ENCODE results near the gene TRIM2.
A peak's percentile ranks its signal among the peaks of the same experiment; 100 is the strongest.

Gene TRIM2

GRCh38 chr4:153247116-153247490 lies 42.9 kb downstream of the TRIM2 start:
- no peak for DNase-seq
- no peaks in the 10 kb centered on the region for H3K79me2 ChIP-seq (ENCODE audit: low read length)
- H2AFZ ChIP-seq (ENCODE audit: low read length), result no peak overlapping the region
- no peaks in the 10 kb centered on the region for H3K9me2 ChIP-seq (replicated peaks; ENCODE audit: insufficient read depth, low read length)
- H3K4me2 ChIP-seq (ENCODE audit: low read depth, low read length), result no peak overlapping the region
- no peak overlapping the region for H3K4me3 ChIP-seq (ENCODE audit: low read length)
- H3K36me3 ChIP-seq (replicated peaks; ENCODE audit: insufficient read depth, low read length), result no peaks in the 10 kb centered on the region
- TF ChIP-seq EZH2 (optimal IDR thresholded peaks at IDR 0.05; ENCODE audit: low read depth, low read length), result no peak
- TF ChIP-seq EZH2phosphoT487 (IDR thresholded peaks at IDR 0.05; ENCODE audit: low read length), result no peak
- no peak for TF ChIP-seq CTCF (IDR thresholded peaks at IDR 0.05; ENCODE audit: low read length)
- no peaks in the 10 kb centered on the region for H4K20me1 ChIP-seq (ENCODE audit: insufficient read depth, low read length)
- no peaks in the 10 kb centered on the region for H3K27me3 ChIP-seq (replicated peaks; ENCODE audit: insufficient read depth, low read length)
- no peaks in the 10 kb centered on the region for H3K9me3 ChIP-seq (replicated peaks; ENCODE audit: insufficient read depth, low read length)
- H3K9ac ChIP-seq (ENCODE audit: low read length), result no peak overlapping the region
- H3F3A ChIP-seq (ENCODE audit: insufficient read depth, low read length), result no peaks in the 10 kb centered on the region
- no peaks in the 10 kb centered on the region for H3K4me1 ChIP-seq (ENCODE audit: low read length)
- no peak overlapping the region for H3K27ac ChIP-seq (ENCODE audit: low read length)

GRCh38 chr4:153248641-153249198 lies 44.5 kb downstream of the TRIM2 start:
- Histone ChIP-seq H3K4me1 (ENCODE audit: low read length) (no peaks in the 10 kb centered on the region), H3F3A (ENCODE audit: insufficient read depth, low read length) (no peaks in the 10 kb centered on the region), H3K9me2 (replicated peaks; ENCODE audit: insufficient read depth, low read length) (no peaks in the 10 kb centered on the region), H3K4me3 (ENCODE audit: low read length) (peak overlapping the region; percentile 73), H2AFZ (ENCODE audit: low read length) (peak overlapping the region; percentile 88), H3K9ac (ENCODE audit: low read length) (peak overlapping the region; percentile 43; the same call in 1 of the 2 replicates), H3K27ac (ENCODE audit: low read length) (no peak overlapping the region; the same call in 1 of the 2 replicates), H3K27me3 (replicated peaks; ENCODE audit: insufficient read depth, low read length) (no peaks in the 10 kb centered on the region), H3K9me3 (replicated peaks; ENCODE audit: insufficient read depth, low read length) (no peaks in the 10 kb centered on the region), H3K36me3 (replicated peaks; ENCODE audit: insufficient read depth, low read length) (no peaks in the 10 kb centered on the region), H4K20me1 (ENCODE audit: insufficient read depth, low read length) (no peaks in the 10 kb centered on the region), H3K4me2 (ENCODE audit: low read depth, low read length) (peak overlapping the region; percentile 89), H3K79me2 (ENCODE audit: low read length) (no peaks in the 10 kb centered on the region)
- TF ChIP-seq EZH2phosphoT487 (IDR thresholded peaks at IDR 0.05; ENCODE audit: low read length), result no peak
- TF ChIP-seq EZH2 (optimal IDR thresholded peaks at IDR 0.05; ENCODE audit: low read depth, low read length), result no peak
- no peak; the same call in 1 of the 2 replicates for TF ChIP-seq CTCF (IDR thresholded peaks at IDR 0.05; ENCODE audit: low read length)
- no peak for DNase-seq

- peak overlapping the region; percentile 73 for H3K4me3 ChIP-seq (ENCODE audit: low read length)
- no peaks in the 10 kb centered on the region for H3K79me2 ChIP-seq (ENCODE audit: low read length)
- no peak for TF ChIP-seq EZH2 (optimal IDR thresholded peaks at IDR 0.05; ENCODE audit: low read depth, low read length)
- TF ChIP-seq CTCF (IDR thresholded peaks at IDR 0.05; ENCODE audit: low read length), result no peak
- TF ChIP-seq EZH2phosphoT487 (IDR thresholded peaks at IDR 0.05; ENCODE audit: low read length), result no peak
- H3K27me3 ChIP-seq (replicated peaks; ENCODE audit: insufficient read depth, low read length), result no peaks in the 10 kb centered on the region
- H3K4me2 ChIP-seq (ENCODE audit: low read depth, low read length), result peak overlapping the region; percentile 89
- no peaks in the 10 kb centered on the region for H3K4me1 ChIP-seq (ENCODE audit: low read length)
- H4K20me1 ChIP-seq (ENCODE audit: insufficient read depth, low read length), result no peaks in the 10 kb centered on the region
- H3K9me2 ChIP-seq (replicated peaks; ENCODE audit: insufficient read depth, low read length), result no peaks in the 10 kb centered on the region
- H3K9ac ChIP-seq (ENCODE audit: low read length), result peak overlapping the region; percentile 43
- no peaks in the 10 kb centered on the region for H3K9me3 ChIP-seq (replicated peaks; ENCODE audit: insufficient read depth, low read length)
- no peaks in the 10 kb centered on the region for H3F3A ChIP-seq (ENCODE audit: insufficient read depth, low read length)
- H3K36me3 ChIP-seq (replicated peaks; ENCODE audit: insufficient read depth, low read length), result no peaks in the 10 kb centered on the region
- H3K27ac ChIP-seq (ENCODE audit: low read length), result peak overlapping the region; percentile 3; the same call in 1 of the 2 replicates
- DNase-seq, result peak; percentile 89
- peak overlapping the region; percentile 88 for H2AFZ ChIP-seq (ENCODE audit: low read length)
These were observed 45.2 kb downstream of the TRIM2 start for GRCh38 chr4:153249199-153250041.
